NCI-H748 (cell line): ENCODE results near the gene LMNTD2.
A peak's percentile ranks its signal among the peaks of the same experiment; 100 is the strongest.
"Not testable (repeated sequence)": the region's sequence is repeated elsewhere in the genome, so short reads cannot be mapped to it uniquely, and the experiment has no call there.

Source experiments
- DNase-seq: peaks from one replicate; lab custom pipeline; 2025; ENCODE audit not compliant: unreplicated experiment; lab: John Stamatoyannopoulos, UW

LMNTD2 gene

GRCh38 chr11:587978-588380 lies 27.4 kb upstream of the LMNTD2 start:
- DNase-seq = no peak

- no peak for DNase-seq
Observed at GRCh38 chr11:587546-587945, 27.0 kb upstream of the LMNTD2 start.

- DNase-seq = no peak
Observed at GRCh38 chr11:586376-587316, 26.1 kb upstream of the LMNTD2 start.

- no peak for DNase-seq
Observed at GRCh38 chr11:584287-584686, 23.7 kb upstream of the LMNTD2 start.

- no peak for DNase-seq
Observed at GRCh38 chr11:581752-582151, 21.2 kb upstream of the LMNTD2 start.

GRCh38 chr11:581342-581741 lies 20.8 kb upstream of the LMNTD2 start:
- no peak for DNase-seq

- no peak for DNase-seq
Observed at GRCh38 chr11:579830-580601, 19.5 kb upstream of the LMNTD2 start.

- DNase-seq = no peak
Observed at GRCh38 chr11:578276-579035, 17.9 kb upstream of the LMNTD2 start.

GRCh38 chr11:577611-577894 lies 17.0 kb upstream of the LMNTD2 start:
- DNase-seq = no peak

- DNase-seq = no peak
Observed at GRCh38 chr11:576811-577610, 16.5 kb upstream of the LMNTD2 start.

- peak; percentile 93 for DNase-seq
Observed at GRCh38 chr11:575996-576768, 15.6 kb upstream of the LMNTD2 start, which contains the start of gene PHRF1. Gene PHRF1 (plus strand): TSS chr11:576470. CDS start chr11:581513, 5,043 bp downstream.

GRCh38 chr11:575313-575995 lies 14.9 kb upstream of the LMNTD2 start:
- DNase-seq = peak; percentile 84

GRCh38 chr11:574632-575312 lies 14.2 kb upstream of the LMNTD2 start:
- peak; percentile 56 for DNase-seq

GRCh38 chr11:574031-574570 lies 13.6 kb upstream of the LMNTD2 start:
- DNase-seq = not testable (repeated sequence)

GRCh38 chr11:573146-573759 lies 12.7 kb upstream of the LMNTD2 start:
- no peak for DNase-seq

GRCh38 chr11:571802-572185 lies 11.3 kb upstream of the LMNTD2 start:
- DNase-seq = no peak

- no peak for DNase-seq
Observed at GRCh38 chr11:569158-569885, 8.8 kb upstream of the LMNTD2 start.
